Fibroblast of lung (primary cell): ENCODE measurements around the gene NFAM1.

Experiments used
- CTCF ChIP-seq, 2 donors: IDR thresholded peaks in 1 of 2; conservative IDR thresholded peaks in 1 of 2; 1 replicate in 1 of 2; 2 replicates in 1 of 2; pipeline ENCODE4 v1.5.1; 2011 to 2012; ENCODE audit warnings: low read length in 2 of 2, control low read depth in 1 of 2, inconsistent platforms in 1 of 2, low read depth in 1 of 2, mild to moderate bottlenecking in 1 of 2
- EZH2 ChIP-seq: IDR thresholded peaks from 2 replicates; pipeline ENCODE4 v1.5.1; 2012; ENCODE audit warnings: low read length, control low read depth, mild to moderate bottlenecking; ENCODE audit errors: missing control alignments

GRCh38 chr22:42379966-42380537, 52.2 kb downstream of the NFAM1 start:
- TF ChIP-seq CTCF (conservative IDR thresholded peaks at IDR 0.05 in 1 of 2, IDR thresholded peaks at IDR 0.05 in 1 of 2; ENCODE audit: low read depth in 1 of 2, low read length in 2 of 2) (no peak), EZH2 (no peak)
